ENCODE measurements around the gene DNASE1L2. TPM values are rescaled to one million over a fixed set of nuclear protein-coding genes. Genes with fewer than 3 reads are reported as not detected.

The DNASE1L2 gene
- total RNA-seq, 1 experiment from 2014 or later = 1.5 TPM

DNA sequence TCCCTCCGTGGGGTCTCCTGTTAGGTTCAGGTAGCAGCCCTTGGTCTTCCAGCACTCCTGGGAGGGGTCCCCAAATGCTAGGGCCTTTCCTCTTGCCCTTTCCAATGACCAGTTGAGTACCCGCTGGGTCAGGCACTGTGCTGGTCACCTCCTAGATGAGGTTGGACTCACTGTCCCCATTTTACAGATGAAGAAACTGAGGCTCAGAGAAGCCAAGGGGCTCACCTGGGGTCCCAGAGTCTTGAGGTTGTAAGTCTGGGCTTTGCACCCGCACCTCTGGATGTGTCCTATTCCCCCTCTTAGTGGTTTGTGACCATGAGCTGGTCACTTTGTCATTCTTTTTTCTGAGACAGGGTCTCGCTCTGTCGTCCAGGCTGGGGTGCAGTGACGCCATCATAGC lies 38.5 kb upstream of the DNASE1L2 start:
- Mint-ChIP-seq H3K27me3 (ENCODE audit: insufficient read depth, unreplicated experiment) (no peaks in the 10 kb centered on the region), H3K9me3 (ENCODE audit: unreplicated experiment) (no peaks in the 10 kb centered on the region), H3K27ac (ENCODE audit: low read depth, unreplicated experiment) (no peak overlapping the region), H3K4me3 (ENCODE audit: unreplicated experiment) (no peak overlapping the region), H3K36me3 (ENCODE audit: insufficient read depth, unreplicated experiment) (no peaks in the 10 kb centered on the region), H3K4me1 (ENCODE audit: insufficient read depth, unreplicated experiment) (no peaks in the 10 kb centered on the region)
- BruUV-seq (replicated peaks) = no TSS peak
- POLR2A ChIA-PET = interaction anchor here (0.7 to 1.6 kb wide), 3 partner anchors 17 to 53 kb away, joined by 3 to 4 read pairs (median 3); partner anchors contain the start of gene PGP
- TF ChIP-seq, protein P1, sequence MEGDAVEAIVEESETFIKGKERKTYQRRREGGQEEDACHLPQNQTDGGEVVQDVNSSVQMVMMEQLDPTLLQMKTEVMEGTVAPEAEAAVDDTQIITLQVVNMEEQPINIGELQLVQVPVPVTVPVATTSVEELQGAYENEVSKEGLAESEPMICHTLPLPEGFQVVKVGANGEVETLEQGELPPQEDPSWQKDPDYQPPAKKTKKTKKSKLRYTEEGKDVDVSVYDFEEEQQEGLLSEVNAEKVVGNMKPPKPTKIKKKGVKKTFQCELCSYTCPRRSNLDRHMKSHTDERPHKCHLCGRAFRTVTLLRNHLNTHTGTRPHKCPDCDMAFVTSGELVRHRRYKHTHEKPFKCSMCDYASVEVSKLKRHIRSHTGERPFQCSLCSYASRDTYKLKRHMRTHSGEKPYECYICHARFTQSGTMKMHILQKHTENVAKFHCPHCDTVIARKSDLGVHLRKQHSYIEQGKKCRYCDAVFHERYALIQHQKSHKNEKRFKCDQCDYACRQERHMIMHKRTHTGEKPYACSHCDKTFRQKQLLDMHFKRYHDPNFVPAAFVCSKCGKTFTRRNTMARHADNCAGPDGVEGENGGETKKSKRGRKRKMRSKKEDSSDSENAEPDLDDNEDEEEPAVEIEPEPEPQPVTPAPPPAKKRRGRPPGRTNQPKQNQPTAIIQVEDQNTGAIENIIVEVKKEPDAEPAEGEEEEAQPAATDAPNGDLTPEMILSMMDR (IDR thresholded peaks at IDR 0.05; ENCODE audit: unreplicated experiment) = no peak
- no peak for DNase-seq (ENCODE audit: unreplicated experiment)
- CTCF ChIA-PET = interaction anchor here (0.7 kb wide), 1 partner anchor 303 kb away, joined by 4 read pairs; no protein-coding TSS in a partner anchor
- intact Hi-C loops (cut with micrococcal nuclease) = no loop called here

DNA sequence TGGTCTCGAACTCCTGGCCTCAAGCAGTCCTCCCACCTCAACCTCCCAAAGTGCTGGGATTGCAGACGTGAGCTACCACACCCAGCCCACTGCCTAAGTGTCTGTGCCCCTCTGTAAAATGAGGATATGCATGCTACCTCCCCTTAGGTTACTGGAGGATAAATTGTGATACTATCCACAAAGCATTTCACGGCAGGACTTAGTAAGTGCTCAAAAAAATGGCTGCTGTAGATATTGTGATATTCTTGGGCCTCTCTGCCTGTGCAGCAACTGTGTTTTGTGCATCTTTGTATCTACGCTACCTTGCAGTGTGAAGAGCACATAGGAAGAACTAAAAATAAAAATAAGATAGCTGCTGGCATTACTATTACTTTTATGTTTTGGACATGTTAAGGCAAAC lies 38.0 kb upstream of the DNASE1L2 start:
- intact Hi-C loops (cut with micrococcal nuclease) = no loop called here
- H3K9me3 Mint-ChIP-seq (ENCODE audit: unreplicated experiment) = no peaks in the 10 kb centered on the region
- no peak overlapping the region for H3K27ac Mint-ChIP-seq (ENCODE audit: low read depth, unreplicated experiment)
- BruUV-seq (replicated peaks) = no TSS peak
- CTCF ChIA-PET = no interaction called here
- TF ChIP-seq, protein P1 (IDR thresholded peaks at IDR 0.05; ENCODE audit: unreplicated experiment) = no peak
- no peaks in the 10 kb centered on the region for H3K4me1 Mint-ChIP-seq (ENCODE audit: insufficient read depth, unreplicated experiment)
- no peak for DNase-seq (ENCODE audit: unreplicated experiment)
- H3K4me3 Mint-ChIP-seq (ENCODE audit: unreplicated experiment) = no peak overlapping the region
- no peaks in the 10 kb centered on the region for H3K36me3 Mint-ChIP-seq (ENCODE audit: insufficient read depth, unreplicated experiment)
- POLR2A ChIA-PET = interaction anchor here (0.7 to 1.0 kb wide), 2 partner anchors 47 to 52 kb away, joined by 3 to 4 read pairs; no protein-coding TSS in a partner anchor
- no peaks in the 10 kb centered on the region for H3K27me3 Mint-ChIP-seq (ENCODE audit: insufficient read depth, unreplicated experiment)

DNA sequence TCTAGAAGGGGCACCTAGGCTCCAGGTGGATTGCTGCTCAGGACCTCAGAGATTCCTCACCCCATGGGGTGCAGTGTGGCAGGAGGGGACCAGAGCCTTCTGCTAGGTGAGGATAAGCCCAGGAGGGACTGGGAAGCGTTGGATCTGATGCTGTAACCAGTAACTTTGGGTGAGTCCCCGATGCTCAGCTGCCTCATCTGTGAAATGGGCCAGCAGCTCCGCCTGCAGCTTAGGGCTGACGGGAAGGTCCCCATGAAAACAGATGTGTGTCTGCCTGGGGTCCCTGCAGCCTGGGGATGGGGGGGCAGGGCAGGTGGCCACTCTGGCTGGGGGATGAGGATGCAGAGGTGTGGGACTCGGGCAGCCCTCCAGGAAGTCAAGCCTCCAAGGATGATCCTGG lies 37.1 kb upstream of the DNASE1L2 start:
- ChIA-PET POLR2A (interaction anchor here (1.0 to 1.4 kb wide), 2 partner anchors 38 to 48 kb away, joined by 3 to 4 read pairs; no protein-coding TSS in a partner anchor), CTCF (no interaction called here)
- Mint-ChIP-seq H3K4me3 (ENCODE audit: unreplicated experiment) (no peak overlapping the region), H3K27ac (ENCODE audit: low read depth, unreplicated experiment) (no peak overlapping the region), H3K9me3 (ENCODE audit: unreplicated experiment) (no peaks in the 10 kb centered on the region), H3K27me3 (ENCODE audit: insufficient read depth, unreplicated experiment) (no peaks in the 10 kb centered on the region), H3K36me3 (ENCODE audit: insufficient read depth, unreplicated experiment) (no peaks in the 10 kb centered on the region), H3K4me1 (ENCODE audit: insufficient read depth, unreplicated experiment) (no peaks in the 10 kb centered on the region)
- DNase-seq (ENCODE audit: unreplicated experiment) = no peak
- no TSS peak for BruUV-seq (replicated peaks)
- TF ChIP-seq, protein P1 (IDR thresholded peaks at IDR 0.05; ENCODE audit: unreplicated experiment) = no peak
- intact Hi-C loops (cut with micrococcal nuclease) = no loop called here

DNA sequence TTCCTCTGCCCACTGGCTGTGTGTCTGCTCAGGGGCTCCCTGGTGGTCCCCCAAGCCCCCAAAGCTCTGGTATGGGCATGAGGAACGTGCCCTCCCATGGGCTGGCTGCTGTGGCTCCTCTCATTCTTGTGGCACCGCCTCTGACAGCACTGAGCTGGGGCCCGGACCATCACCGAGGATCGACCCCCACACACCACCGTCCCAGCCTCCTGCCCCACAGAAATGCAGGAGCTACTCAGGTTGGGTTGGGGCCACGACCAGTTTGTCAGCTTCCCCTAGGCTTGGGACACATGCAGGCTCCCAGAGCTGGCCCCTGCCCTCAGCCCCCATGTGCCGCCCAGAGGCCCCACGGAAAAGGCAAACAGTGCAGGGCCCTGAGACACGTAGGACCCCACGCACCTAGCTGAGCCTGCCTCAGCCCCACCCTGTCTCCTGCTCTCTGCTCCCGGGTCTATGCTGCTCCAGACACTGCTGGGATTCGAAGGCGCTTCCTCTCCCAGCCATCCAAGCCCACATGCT lies 36.6 kb upstream of the DNASE1L2 start:
- Mint-ChIP-seq H3K4me1 (ENCODE audit: insufficient read depth, unreplicated experiment) (peaks cover 4% of the 10 kb centered on the region), H3K36me3 (ENCODE audit: insufficient read depth, unreplicated experiment) (no peaks in the 10 kb centered on the region), H3K27ac (ENCODE audit: low read depth, unreplicated experiment) (no peak overlapping the region), H3K4me3 (ENCODE audit: unreplicated experiment) (no peak overlapping the region), H3K9me3 (ENCODE audit: unreplicated experiment) (no peaks in the 10 kb centered on the region), H3K27me3 (ENCODE audit: insufficient read depth, unreplicated experiment) (no peaks in the 10 kb centered on the region)
- BruUV-seq (replicated peaks) = no TSS peak
- CTCF ChIA-PET = no interaction called here
- TF ChIP-seq, protein P1 (IDR thresholded peaks at IDR 0.05; ENCODE audit: unreplicated experiment) = no peak
- POLR2A ChIA-PET = interaction anchor here (1.4 kb wide), 1 partner anchor 38 kb away, joined by 3 read pairs; no protein-coding TSS in a partner anchor
- no peak for DNase-seq (ENCODE audit: unreplicated experiment)
- intact Hi-C loops (cut with micrococcal nuclease) = no loop called here
